Ectodermal cell (in vitro differentiated cells): ENCODE measurements around the gene DOCK8. TPM values are rescaled to one million over a fixed set of nuclear protein-coding genes. Genes with fewer than 3 reads are reported as not detected.
A peak's percentile ranks its signal among the peaks of the same experiment; 100 is the strongest.
"Not testable (repeated sequence)": the region's sequence is repeated elsewhere in the genome, so short reads cannot be mapped to it uniquely, and the experiment has no call there.

ENCODE experiments used
- H3K27ac ChIP-seq: 2 replicates; pipeline ENCODE4 v1.7.0; 2013; ENCODE audit warnings: mild to moderate bottlenecking, low read depth, low read length; ENCODE audit not compliant: insufficient read depth, poor library complexity, severe bottlenecking
- H3K27me3 ChIP-seq: 2 replicates; pipeline ENCODE4 v1.7.0; 2013; ENCODE audit warnings: mild to moderate bottlenecking, low read length; ENCODE audit not compliant: insufficient read depth, control insufficient read depth, poor library complexity, severe bottlenecking
- H3K36me3 ChIP-seq: one replicate; pipeline ENCODE4 v1.7.0; 2013; ENCODE audit warnings: low read length; ENCODE audit not compliant: control insufficient read depth, insufficient read depth
- H3K4me1 ChIP-seq: one replicate; pipeline ENCODE4 v1.7.0; 2013; ENCODE audit warnings: low read length; ENCODE audit not compliant: control insufficient read depth, insufficient read depth
- H3K4me3 ChIP-seq: 2 replicates; pipeline ENCODE4 v1.7.0; 2013; ENCODE audit warnings: low read depth, low read length, control low read depth; ENCODE audit not compliant: insufficient read depth
- H3K9me3 ChIP-seq: 2 replicates; pipeline ENCODE4 v1.7.0; 2013; ENCODE audit warnings: mild to moderate bottlenecking, low read length, moderate library complexity; ENCODE audit not compliant: control insufficient read depth
- WGBS, 2 experiments: methylation state at CpG; one replicate each; pipeline ENCODE4 v1.1.7; 2013; ENCODE audit warnings: missing lambda C conversion rate in 2 of 2; 5-methylcytosine and 5-hydroxymethylcytosine counted together
- polyA plus RNA-seq, 4 experiments: library from polyadenylated mRNA; stranded (reverse); fragments of 50-300 nt; gene quantifications; one replicate each; pipeline ENCODE4 v1.2.3, GENCODE V29; 2013

Gene DOCK8
- 3.9 TPM for polyA plus RNA-seq (2013, experiment 1 of 4)
- 8.5 TPM for polyA plus RNA-seq (2013, experiment 2 of 4)
- polyA plus RNA-seq (2013, experiment 3 of 4): 3.4 TPM
- 3.5 TPM for polyA plus RNA-seq (2013, experiment 4 of 4)

DNA sequence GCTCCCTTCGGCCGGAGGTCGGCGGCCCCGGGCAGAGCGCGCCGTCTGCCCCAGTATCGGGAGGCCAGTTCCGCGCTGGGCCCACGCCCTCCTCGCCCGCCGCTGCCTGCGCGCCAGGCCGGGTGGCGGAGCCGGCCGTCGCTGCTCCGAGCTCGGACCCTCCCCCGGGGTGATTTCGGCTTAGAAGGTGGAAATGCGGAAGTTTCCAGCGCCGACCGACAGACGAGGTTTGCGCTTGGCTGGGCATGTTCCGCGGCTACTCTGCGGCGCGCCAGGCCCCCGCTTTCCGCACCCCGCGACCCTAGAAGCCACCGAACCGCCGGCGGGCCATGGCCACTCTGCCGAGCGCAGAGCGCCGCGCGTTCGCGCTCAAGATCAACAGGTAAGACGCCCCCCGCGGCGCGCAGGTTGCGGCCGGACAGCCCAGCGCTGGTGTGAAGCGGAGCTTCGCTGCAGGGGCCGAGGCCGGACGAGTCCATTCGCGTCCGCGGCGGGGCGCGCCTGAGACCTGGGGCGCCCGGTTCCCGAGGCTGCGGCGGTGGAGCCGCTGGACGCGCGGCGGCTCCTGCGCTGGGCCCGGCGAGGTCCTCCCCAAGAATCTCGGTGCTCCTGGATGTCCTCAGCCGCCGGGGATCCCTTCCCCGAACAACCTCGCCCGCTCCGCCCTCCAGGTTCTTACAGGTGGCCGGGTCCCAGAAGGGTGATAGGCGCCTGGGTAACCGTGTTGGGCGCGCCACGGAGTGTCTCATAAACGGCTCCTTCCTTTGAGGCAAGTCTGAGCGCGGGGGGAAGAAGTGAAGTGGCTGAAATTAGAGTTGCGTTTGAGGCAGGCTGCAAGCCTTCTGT is at the start of gene DOCK8:
DOCK8 (plus strand) TSS at position 218 of the 846 bp plus-strand sequence; CDS start at position 330, 112 bp downstream.
- Histone ChIP-seq H3K4me3 (peak within 1 kb of the TSS; percentile 46), H3K27me3 (peaks cover 52% of the 10 kb centered on the region), H3K27ac (no peak within 1 kb of the TSS), H3K36me3 (no peaks in the 10 kb centered on the region), H3K9me3 (no peaks in the 10 kb centered on the region), H3K4me1 (no peaks in the 10 kb centered on the region)
- WGBS, 2 experiments: 0 to 1% methylated on average over 103 of the region's 103 CpGs

DNA sequence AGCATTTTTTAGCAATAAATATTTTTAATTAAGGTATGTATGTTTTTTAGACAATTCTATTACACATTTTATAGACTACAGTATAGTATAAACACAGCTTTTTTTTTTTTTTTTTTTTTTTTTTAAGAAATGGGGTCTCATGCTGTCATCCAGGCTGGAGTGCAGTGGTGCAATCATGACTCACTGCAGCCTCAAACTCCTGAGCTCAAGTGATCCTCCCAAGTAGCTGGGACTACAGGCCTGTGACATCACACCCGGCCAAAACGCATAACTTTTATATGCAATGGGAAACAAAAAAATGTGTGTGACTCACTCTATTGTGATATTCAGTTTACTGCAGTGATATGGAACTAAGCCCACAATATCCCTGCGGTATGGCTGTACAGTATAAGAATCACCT is 44.9 kb upstream of the DOCK8 start:
- H3K36me3 ChIP-seq, H3K9me3 ChIP-seq, H3K4me3 ChIP-seq, H3K27ac ChIP-seq, H3K4me1 ChIP-seq, H3K27me3 ChIP-seq: not testable (repeated sequence)
- no CpG with 5 or more reads among the region's 3 CpGs for WGBS, 2 experiments

DNA sequence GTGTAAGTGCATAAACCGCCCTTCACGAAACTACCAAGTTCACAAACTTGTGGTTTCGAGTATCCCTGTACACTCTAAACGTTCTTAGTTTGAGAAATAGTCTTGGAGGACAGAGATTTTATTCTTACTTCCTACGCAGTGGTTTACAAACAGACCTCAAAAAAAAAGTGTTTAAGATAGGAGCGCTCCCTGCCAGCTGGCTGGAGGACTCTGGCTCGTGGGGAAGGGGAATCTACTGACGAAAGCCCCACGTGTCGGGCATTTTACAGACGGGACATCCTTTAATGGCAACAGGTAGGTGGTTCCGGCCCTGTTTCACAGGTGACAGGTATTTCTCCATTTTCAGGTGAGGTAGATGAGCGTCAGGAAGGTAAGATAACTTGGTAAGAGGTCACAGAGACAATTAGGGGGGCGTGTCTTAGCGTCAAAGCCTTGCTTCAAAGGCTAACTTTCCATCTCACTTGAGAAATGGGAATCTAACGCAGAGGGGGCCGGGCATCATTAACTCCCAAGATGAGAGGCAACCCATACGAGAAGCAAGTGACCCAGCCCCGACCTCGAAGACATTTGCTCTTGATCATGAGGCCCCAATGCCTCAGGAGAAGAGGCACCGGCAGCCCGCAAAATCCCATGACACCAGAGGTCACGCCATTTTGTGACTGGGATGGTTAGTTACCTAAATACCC is 36.4 kb upstream of the DOCK8 start:
- 3 to 4% methylated on average over 11 to 15 of the region's 23 CpGs for WGBS, 2 experiments
- not testable (repeated sequence) for H3K9me3 ChIP-seq, H3K27me3 ChIP-seq, H3K36me3 ChIP-seq, H3K27ac ChIP-seq, H3K4me1 ChIP-seq
- H3K4me3 ChIP-seq: peak overlapping the region; percentile 45

DNA sequence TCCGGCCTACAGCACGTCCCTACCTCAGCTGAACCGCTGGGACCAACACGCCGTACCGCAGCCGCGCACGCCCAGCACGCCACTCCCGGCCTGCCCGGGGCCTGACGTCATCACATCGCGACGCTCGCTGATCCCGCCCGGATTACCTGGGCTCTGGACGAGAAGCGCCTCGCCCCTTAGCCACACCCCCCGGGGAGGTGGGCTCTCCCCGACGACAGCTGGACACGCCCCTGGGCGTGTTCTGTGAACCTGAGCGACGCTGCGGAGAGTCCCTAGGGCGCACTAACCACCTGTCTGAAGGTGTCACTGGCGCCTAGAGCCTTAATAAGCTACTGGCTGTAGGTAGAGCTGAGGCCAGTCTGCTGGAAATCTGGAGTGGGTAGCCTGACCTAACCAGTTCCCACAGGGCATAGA is 35.7 kb upstream of the DOCK8 start, which contains the start of gene ZNG1A:
ZNG1A (minus strand) TSS at position 87 of the 414 bp plus-strand sequence. CDS start 87 bp downstream, outside the sequence.
- not testable (repeated sequence) for H3K36me3 ChIP-seq, H3K27me3 ChIP-seq, H3K4me1 ChIP-seq, H3K9me3 ChIP-seq, H3K27ac ChIP-seq
- 0% methylated on average over 18 to 20 of the region's 32 CpGs for WGBS, 2 experiments
- peak within 1 kb of the TSS; percentile 46 for H3K4me3 ChIP-seq

DNA sequence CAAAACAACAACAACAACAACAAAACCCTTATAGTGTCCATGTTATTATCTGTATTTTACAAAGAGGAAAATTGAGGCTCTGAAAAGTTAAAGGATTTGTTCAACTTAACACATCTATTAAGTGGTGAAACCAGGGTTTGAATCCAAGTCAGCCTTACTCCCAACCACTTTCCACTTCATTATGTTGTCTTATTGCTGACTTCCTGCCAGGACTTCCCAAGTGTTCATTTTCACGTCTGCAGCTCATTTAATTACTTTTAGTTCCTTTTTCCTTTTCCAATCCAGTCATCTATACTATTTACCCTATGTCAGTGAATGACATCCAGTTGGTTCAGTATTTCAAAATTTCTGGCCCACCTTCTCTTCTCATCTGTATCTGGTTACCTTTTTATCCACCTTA is 15.1 kb upstream of the DOCK8 start:
- no CpG with 5 or more reads among the region's 1 CpG for WGBS, 2 experiments
- not testable (repeated sequence) for H3K27ac ChIP-seq, H3K9me3 ChIP-seq

DNA sequence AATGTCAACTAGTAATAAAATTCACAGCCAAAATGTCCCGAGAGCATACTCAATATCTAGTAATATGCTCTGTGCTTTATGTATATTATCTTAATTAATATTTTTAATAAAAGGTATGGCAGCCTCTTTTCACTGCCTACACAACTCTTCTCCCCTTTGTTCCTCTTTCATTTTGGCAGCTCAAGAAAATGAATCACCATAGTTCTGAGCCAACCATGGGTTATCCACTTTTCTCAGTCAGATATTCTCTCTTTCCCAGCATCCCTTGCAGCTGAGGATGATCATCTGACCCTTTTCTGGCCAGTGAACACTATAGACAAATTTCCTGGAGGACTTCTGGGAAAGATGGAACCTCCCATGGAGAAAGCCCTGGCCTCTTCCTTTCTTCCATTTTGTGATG is 8.2 kb upstream of the DOCK8 start:
- no CpG with 5 or more reads among the region's 1 CpG for WGBS, 2 experiments
- no peaks in the 10 kb centered on the region for H3K36me3 ChIP-seq
- no peaks in the 10 kb centered on the region for H3K27me3 ChIP-seq
- no peaks in the 10 kb centered on the region for H3K9me3 ChIP-seq
- no peak overlapping the region for H3K4me3 ChIP-seq
- no peaks in the 10 kb centered on the region for H3K4me1 ChIP-seq
- H3K27ac ChIP-seq: no peak overlapping the region

More for the DNA sequence above, 15.1 kb upstream of the DOCK8 start:
- not testable (repeated sequence) for H3K36me3 ChIP-seq, H3K4me1 ChIP-seq, H3K4me3 ChIP-seq, H3K27me3 ChIP-seq

DNA sequence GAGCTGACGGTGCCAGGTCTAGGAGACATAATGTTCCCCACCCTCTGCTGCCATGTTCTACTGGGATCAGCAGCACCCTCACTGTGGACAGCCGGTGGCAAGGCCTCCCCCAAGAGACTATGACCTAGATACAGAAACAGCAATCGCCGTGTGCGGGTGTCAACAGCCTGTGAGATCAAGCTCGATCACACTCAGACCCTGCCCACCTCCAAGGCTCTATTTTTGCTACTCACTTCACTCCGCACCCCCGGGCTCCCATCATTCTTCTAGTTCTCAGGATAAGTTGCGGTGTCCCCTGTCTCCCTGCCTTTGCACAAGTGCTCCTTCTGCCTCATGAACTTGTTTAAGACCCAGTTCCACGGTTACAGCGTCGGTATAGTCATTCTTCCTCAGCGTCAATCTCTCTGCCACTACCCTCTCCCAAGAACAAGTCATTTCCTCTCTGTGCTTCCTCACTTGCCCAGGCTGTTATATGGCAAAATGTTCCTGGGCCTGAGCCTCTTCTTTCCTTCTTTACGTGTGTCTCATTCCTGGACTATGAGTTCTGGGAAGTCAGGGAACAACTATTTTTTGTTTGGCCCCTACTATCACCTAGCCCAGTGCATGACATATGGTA is 5.4 kb upstream of the DOCK8 start:
- no peaks in the 10 kb centered on the region for H3K4me1 ChIP-seq
- no peak overlapping the region for H3K27ac ChIP-seq
- H3K27me3 ChIP-seq: peaks cover 24% of the 10 kb centered on the region
- 85 to 87% methylated on average over 14 of the region's 14 CpGs for WGBS, 2 experiments
- no peaks in the 10 kb centered on the region for H3K9me3 ChIP-seq
- no peaks in the 10 kb centered on the region for H3K36me3 ChIP-seq
- H3K4me3 ChIP-seq: no peak overlapping the region

DNA sequence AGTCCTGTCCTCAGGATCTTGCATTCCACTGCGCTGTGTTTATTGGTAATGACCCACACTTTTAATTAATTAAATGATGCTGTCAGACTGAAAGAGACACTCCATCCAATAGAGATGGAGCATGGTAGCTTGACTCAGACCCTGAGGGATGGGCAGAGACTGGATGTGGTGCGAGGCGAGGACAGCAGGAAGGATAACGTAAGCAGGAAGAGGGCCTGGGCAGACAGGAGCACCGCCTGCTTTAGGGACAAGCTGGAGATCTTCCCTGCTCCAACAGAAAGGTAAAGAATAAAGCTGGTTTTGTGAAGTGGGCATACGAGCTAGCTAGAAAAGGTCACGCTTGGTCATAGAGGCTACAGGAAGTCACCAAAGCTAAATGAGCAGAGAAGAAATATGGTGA is 3.6 kb upstream of the DOCK8 start:
- Histone ChIP-seq H3K27me3 (peaks cover 42% of the 10 kb centered on the region), H3K27ac (no peak overlapping the region), H3K36me3 (no peaks in the 10 kb centered on the region), H3K4me1 (no peaks in the 10 kb centered on the region), H3K9me3 (no peaks in the 10 kb centered on the region), H3K4me3 (no peak overlapping the region)
- WGBS, 2 experiments: 88 to 90% methylated on average over 7 of the region's 7 CpGs

DNA sequence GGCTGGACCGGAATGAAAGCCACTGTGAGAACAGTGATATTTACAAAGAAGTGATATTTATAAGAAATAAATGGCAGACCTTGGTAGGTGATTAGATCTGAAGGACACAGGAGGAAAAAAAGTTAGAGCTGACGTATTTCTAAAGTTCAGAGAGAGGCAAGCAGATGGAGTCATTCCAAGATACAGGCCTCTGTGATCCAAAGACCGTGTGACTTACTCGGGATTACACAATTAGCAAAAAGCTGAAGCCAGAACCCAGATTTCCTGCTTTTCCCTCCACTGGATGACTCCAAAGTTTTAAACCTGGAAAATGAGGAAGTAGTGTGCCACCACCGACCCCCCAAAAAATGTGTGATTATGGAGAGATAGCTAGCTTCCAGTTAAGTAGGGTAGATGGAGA is 3.1 kb upstream of the DOCK8 start:
- 74% methylated on average over 5 of the region's 5 CpGs for WGBS, 2 experiments
- Histone ChIP-seq H3K9me3 (no peaks in the 10 kb centered on the region), H3K4me3 (no peak overlapping the region), H3K36me3 (no peaks in the 10 kb centered on the region), H3K27me3 (peaks cover 47% of the 10 kb centered on the region), H3K4me1 (no peaks in the 10 kb centered on the region), H3K27ac (no peak overlapping the region)

DNA sequence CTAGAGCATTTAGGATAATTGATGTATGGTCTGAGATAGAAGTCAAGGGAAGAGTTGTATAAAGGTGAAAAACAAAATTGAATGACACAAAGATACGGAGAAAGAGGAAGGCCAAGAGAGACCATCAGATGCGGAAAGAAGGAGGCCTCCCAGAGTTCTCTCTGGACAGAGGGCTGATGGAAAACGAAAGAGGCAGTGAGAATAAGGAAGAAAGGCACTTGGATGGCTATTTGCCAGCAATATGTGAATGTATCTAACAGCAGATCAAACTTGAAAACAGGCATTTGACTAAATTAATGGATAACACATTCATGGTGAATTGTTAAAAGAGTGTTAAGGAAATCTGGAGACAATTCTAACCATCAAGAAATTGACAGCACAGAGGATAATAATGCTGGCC is 2.4 kb upstream of the DOCK8 start:
- no peak overlapping the region for H3K4me3 ChIP-seq
- peaks cover 52% of the 10 kb centered on the region for H3K27me3 ChIP-seq

More for the DNA sequence above, 2.4 kb upstream of the DOCK8 start:
- WGBS, 2 experiments: 92 to 93% methylated on average over 3 of the region's 3 CpGs
- H3K27ac ChIP-seq: no peak overlapping the region
- H3K9me3 ChIP-seq: no peaks in the 10 kb centered on the region
- H3K4me1 ChIP-seq: no peaks in the 10 kb centered on the region
- no peaks in the 10 kb centered on the region for H3K36me3 ChIP-seq
